GM12873 (cell line): ENCODE data around the gene KRT82.

ENCODE experiments used
- CTCF ChIP-seq: IDR thresholded peaks from 2 replicates; pipeline ENCODE4 v1.5.1; 2012; ENCODE audit warnings: low read depth, mild to moderate bottlenecking, moderate library complexity, low read length, control low read depth; ENCODE audit not compliant: insufficient read depth; ENCODE audit errors: missing control alignments

KRT82 gene

GRCh38 chr12:52360663-52361271 is 45.4 kb downstream of the KRT82 start:
- no peak for TF ChIP-seq CTCF

GRCh38 chr12:52360106-52360662 is 46.0 kb downstream of the KRT82 start:
- no peak for TF ChIP-seq CTCF

DNA sequence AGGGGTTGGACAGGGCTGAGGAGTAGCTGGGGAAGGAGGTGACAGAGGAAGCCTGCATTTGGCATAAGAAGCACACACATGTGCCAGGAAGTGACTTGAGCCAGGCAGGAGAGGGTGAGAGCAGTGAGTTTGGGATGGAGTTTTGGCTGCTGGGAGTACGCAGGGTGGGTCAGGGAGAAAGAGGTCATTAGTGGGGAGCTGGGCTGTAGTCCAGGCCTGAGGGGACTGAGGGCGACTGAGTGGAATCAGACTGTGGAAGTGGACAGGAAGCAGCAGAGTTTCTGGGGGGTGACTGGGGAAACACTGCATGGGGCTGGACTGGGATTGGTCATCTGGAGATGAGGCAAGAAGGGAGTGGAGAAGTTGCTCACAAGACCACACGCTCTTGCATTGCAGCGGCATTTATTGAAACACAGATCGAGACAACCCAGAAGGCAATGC is 46.5 kb downstream of the KRT82 start:
- TF ChIP-seq CTCF = no peak

- TF ChIP-seq CTCF = peak; percentile 41
These were observed 47.4 kb downstream of the KRT82 start for GRCh38 chr12:52358575-52359350.

- TF ChIP-seq CTCF = no peak
These were observed 49.2 kb downstream of the KRT82 start for GRCh38 chr12:52356762-52357580.

- no peak for TF ChIP-seq CTCF
These were observed 49.9 kb downstream of the KRT82 start for GRCh38 chr12:52356031-52356761.
